CD8-positive, alpha-beta memory T cell (primary cell): ENCODE results near the gene PTPRO. TPM values are rescaled to one million over a fixed set of nuclear protein-coding genes. Genes with fewer than 3 reads are reported as not detected.

Experiments used
- CTCF ChIA-PET: fragments of 350-600 bp; sonication (Branson Sonifier 250); formaldehyde crosslinking; loops from one replicate; lab custom pipeline; 2021; ENCODE audit warnings: antibody characterized with exemption; lab: Charles Lee
- POLR2A ChIA-PET: fragments of 350-600 bp; sonication (Branson Sonifier 250); formaldehyde crosslinking; loops from one replicate; lab custom pipeline; 2021; ENCODE audit warnings: antibody characterized with exemption; lab: Charles Lee
- DNase-seq, 5 donors: peaks; one replicate each; pipeline versions ENCODE4 v3.0.0 to v3.0.0-alpha.2; 2020 to 2022; ENCODE audit warnings: mixed read lengths in 1 of 5
- H3K27ac ChIP-seq: one replicate; pipeline ENCODE4 v1.7.0; 2013; ENCODE audit warnings: low read depth, mild to moderate bottlenecking, low read length, moderate library complexity
- H3K27me3 ChIP-seq: 2 replicates; pipeline ENCODE4 v1.7.0; 2013; ENCODE audit warnings: low read length, mild to moderate bottlenecking; ENCODE audit not compliant: insufficient read depth, poor library complexity, severe bottlenecking
- H3K36me3 ChIP-seq: 2 replicates; pipeline ENCODE4 v1.7.0; 2013; ENCODE audit warnings: mild to moderate bottlenecking, low read length, moderate library complexity; ENCODE audit not compliant: insufficient read depth
- H3K4me1 ChIP-seq: 2 replicates; pipeline ENCODE4 v1.7.0; 2013; ENCODE audit warnings: mild to moderate bottlenecking, low read length, moderate library complexity; ENCODE audit not compliant: insufficient read depth
- H3K4me3 ChIP-seq: 2 replicates; pipeline ENCODE4 v1.7.0; 2013; ENCODE audit warnings: mild to moderate bottlenecking, low read length
- H3K9me3 ChIP-seq: 2 replicates; pipeline ENCODE4 v1.7.0; 2013; ENCODE audit warnings: mild to moderate bottlenecking, low read length
- H3K27ac Mint-ChIP-seq, 8 donors: one replicate each; pipeline ENCODE4 v1.8.0; 2020 to 2021; ENCODE audit warnings: mixed read lengths in 8 of 8, mild to moderate bottlenecking in 6 of 8, inconsistent platforms in 3 of 8, moderate library complexity in 3 of 8
- H3K27me3 Mint-ChIP-seq, 2 donors: one replicate each; pipeline ENCODE4 v1.8.0; 2020 to 2021; ENCODE audit warnings: mixed read lengths in 2 of 2, mild to moderate bottlenecking in 1 of 2, moderate library complexity in 1 of 2
- H3K36me3 Mint-ChIP-seq, 3 donors: one replicate each; pipeline ENCODE4 v1.8.0; 2020 to 2021; ENCODE audit warnings: mixed read lengths in 3 of 3, inconsistent platforms in 1 of 3, mild to moderate bottlenecking in 1 of 3
- H3K4me1 Mint-ChIP-seq, 3 donors: one replicate each; pipeline ENCODE4 v1.8.0; 2020 to 2021; ENCODE audit warnings: mixed read lengths in 3 of 3, inconsistent platforms in 1 of 3, mild to moderate bottlenecking in 1 of 3
- H3K4me3 Mint-ChIP-seq, 7 donors: one replicate each; pipeline ENCODE4 v1.8.0; 2020 to 2021; ENCODE audit warnings: mixed read lengths in 7 of 7, mild to moderate bottlenecking in 6 of 7, moderate library complexity in 4 of 7, inconsistent platforms in 2 of 7
- H3K9me3 Mint-ChIP-seq, 5 donors: one replicate each; pipeline ENCODE4 v1.8.0; 2020 to 2022; ENCODE audit warnings: mixed read lengths in 5 of 5, mild to moderate bottlenecking in 3 of 5, moderate library complexity in 2 of 5, inconsistent platforms in 1 of 5
- polyA plus RNA-seq: library from polyadenylated mRNA; unstranded; fragments of 300-500 nt; fragmentation: Illumina TruSeq; gene quantifications from one replicate; pipeline ENCODE4 v1.2.3, GENCODE V29; 2021
- total RNA-seq, 2 experiments: library from RNA; stranded (reverse); gene quantifications; one replicate each; pipeline ENCODE4 v1.2.3, GENCODE V29; 2021

Gene PTPRO
- total and polyA plus RNA-seq, 3 experiments from 2014 or later = 0.27 to 0.48 (median 0.47) TPM

DNA sequence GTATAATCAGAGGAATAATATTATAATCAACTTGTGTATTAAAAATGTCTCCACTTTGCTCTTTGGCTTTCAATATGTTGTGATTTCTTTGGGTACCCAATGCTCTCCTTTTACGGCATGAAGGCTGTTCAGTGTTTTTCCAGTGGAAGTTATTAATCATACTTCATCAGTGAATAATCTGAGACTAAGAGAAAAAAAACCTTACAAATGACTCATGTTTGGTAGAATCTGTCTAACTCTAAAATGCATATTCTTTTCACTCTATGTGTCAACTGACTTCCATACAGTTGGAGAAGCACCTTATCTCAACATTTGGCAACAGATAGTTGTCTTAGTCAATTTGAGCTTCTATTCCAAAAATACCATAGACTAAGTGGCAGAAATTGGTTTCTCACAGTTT is 82.2 kb downstream of the PTPRO start:
- Histone ChIP-seq H3K4me3 (no peak overlapping the region), H3K9me3 (no peaks in the 10 kb centered on the region), H3K27ac (no peak overlapping the region), H3K27me3 (no peaks in the 10 kb centered on the region), H3K4me1 (no peaks in the 10 kb centered on the region), H3K36me3 (no peaks in the 10 kb centered on the region)
- no peak overlapping the region for H3K27ac Mint-ChIP-seq
- H3K9me3 Mint-ChIP-seq = peaks cover 0 to 3% (median 0%) of the 10 kb centered on the region in 5 donors
- no peak overlapping the region for H3K4me3 Mint-ChIP-seq
- ChIA-PET POLR2A (no interaction called here), CTCF (no interaction called here)
- no peaks in the 10 kb centered on the region for H3K4me1 Mint-ChIP-seq
- no peaks in the 10 kb centered on the region for H3K36me3 Mint-ChIP-seq
- peaks cover 6 to 7% of the 10 kb centered on the region in 2 donors for H3K27me3 Mint-ChIP-seq
- DNase-seq = no peak

- DNase-seq = no peak
- CTCF ChIA-PET = no interaction called here
- H3K36me3 ChIP-seq = no peaks in the 10 kb centered on the region
- POLR2A ChIA-PET = no interaction called here
- H3K27ac ChIP-seq = no peak overlapping the region
- Mint-ChIP-seq H3K4me1 (no peaks in the 10 kb centered on the region), H3K36me3 (no peaks in the 10 kb centered on the region), H3K27me3 (peaks cover 7% of the 10 kb centered on the region in 2 donors), H3K27ac (no peak overlapping the region), H3K9me3 (peaks cover 0 to 3% (median 0%) of the 10 kb centered on the region in 5 donors), H3K4me3 (no peak overlapping the region)
- no peaks in the 10 kb centered on the region for H3K27me3 ChIP-seq
- H3K9me3 ChIP-seq = no peaks in the 10 kb centered on the region
- no peak overlapping the region for H3K4me3 ChIP-seq
- no peaks in the 10 kb centered on the region for H3K4me1 ChIP-seq
These were observed 83.3 kb downstream of the PTPRO start for GRCh38 chr12:15405606-15406005.

DNA sequence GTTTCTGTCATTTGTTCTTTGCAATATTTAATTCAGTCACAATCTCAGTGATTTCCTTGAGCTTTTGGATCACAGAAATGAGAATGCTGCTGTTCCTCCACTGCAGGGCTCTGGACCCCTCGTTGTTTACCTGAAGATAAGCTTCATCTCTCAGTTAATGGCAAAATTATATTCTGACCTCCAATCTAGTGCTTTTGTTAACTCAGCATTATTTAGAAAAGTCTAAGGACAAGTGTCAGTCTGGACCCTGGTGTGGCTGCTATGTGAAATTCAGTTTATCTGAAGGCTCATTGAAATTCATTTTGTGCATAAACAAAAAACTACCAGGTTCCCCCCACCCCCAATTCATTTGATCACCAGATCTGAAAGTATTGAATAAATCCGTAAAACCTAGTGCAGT is 84.7 kb downstream of the PTPRO start:
- no peak for DNase-seq
- no peaks in the 10 kb centered on the region for H3K9me3 ChIP-seq
- Mint-ChIP-seq H3K36me3 (no peaks in the 10 kb centered on the region), H3K4me1 (no peaks in the 10 kb centered on the region), H3K27me3 (peaks cover 4 to 7% of the 10 kb centered on the region in 2 donors), H3K4me3 (no peak overlapping the region), H3K27ac (no peak overlapping the region), H3K9me3 (peaks cover 0 to 3% (median 0%) of the 10 kb centered on the region in 5 donors)
- no peak overlapping the region for H3K4me3 ChIP-seq
- ChIA-PET POLR2A (interaction anchor here (0.5 kb wide), 1 partner anchor 673 kb away, joined by 4 read pairs; no protein-coding TSS in a partner anchor), CTCF (no interaction called here)
- H3K27me3 ChIP-seq = no peaks in the 10 kb centered on the region
- no peaks in the 10 kb centered on the region for H3K4me1 ChIP-seq
- no peak overlapping the region for H3K27ac ChIP-seq
- no peaks in the 10 kb centered on the region for H3K36me3 ChIP-seq

GRCh38 chr12:15411842-15412241 is 89.5 kb downstream of the PTPRO start:
- POLR2A ChIA-PET = no interaction called here
- no peaks in the 10 kb centered on the region for H3K36me3 Mint-ChIP-seq
- H3K27me3 Mint-ChIP-seq = peaks cover 3 to 5% of the 10 kb centered on the region in 2 donors
- H3K4me3 ChIP-seq = no peak overlapping the region
- H3K27ac ChIP-seq = no peak overlapping the region
- H3K4me1 ChIP-seq = no peaks in the 10 kb centered on the region
- H3K27me3 ChIP-seq = no peaks in the 10 kb centered on the region
- no peaks in the 10 kb centered on the region for H3K9me3 ChIP-seq
- no peak overlapping the region for H3K27ac Mint-ChIP-seq
- no peak overlapping the region for H3K4me3 Mint-ChIP-seq
- H3K4me1 Mint-ChIP-seq = no peaks in the 10 kb centered on the region
- H3K9me3 Mint-ChIP-seq = peaks cover 0 to 8% (median 0%) of the 10 kb centered on the region in 5 donors
- no peak for DNase-seq
- no peaks in the 10 kb centered on the region for H3K36me3 ChIP-seq
- CTCF ChIA-PET = no interaction called here

DNA sequence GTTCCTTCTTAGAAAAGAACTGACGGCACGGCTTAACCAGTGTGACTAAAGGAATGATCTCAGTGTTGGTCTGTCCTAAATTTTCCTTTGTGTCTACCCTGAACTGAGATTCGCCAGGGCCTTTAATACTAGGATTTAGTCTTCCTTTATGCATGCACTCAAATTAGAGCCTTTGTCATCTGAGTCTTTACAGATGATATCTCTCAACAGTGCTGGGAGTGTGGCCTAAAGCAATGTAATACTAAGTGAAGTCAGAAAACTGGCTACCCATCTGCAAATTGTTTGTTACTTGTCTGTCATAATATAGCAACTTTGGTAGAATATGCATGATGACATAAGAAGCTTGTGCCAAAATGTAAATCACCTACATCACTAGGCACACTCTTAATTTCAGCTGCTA is 95.4 kb downstream of the PTPRO start:
- Histone ChIP-seq H3K4me1 (no peaks in the 10 kb centered on the region), H3K27ac (no peak overlapping the region), H3K9me3 (no peaks in the 10 kb centered on the region), H3K36me3 (no peaks in the 10 kb centered on the region), H3K4me3 (no peak overlapping the region), H3K27me3 (no peaks in the 10 kb centered on the region)
- peaks cover 0 to 1% (median 0%) of the 10 kb centered on the region in 3 donors for H3K36me3 Mint-ChIP-seq
- peaks cover 0 to 4% of the 10 kb centered on the region in 2 donors for H3K27me3 Mint-ChIP-seq
- no peak for DNase-seq
- H3K27ac Mint-ChIP-seq = no peak overlapping the region
- no peak overlapping the region for H3K4me3 Mint-ChIP-seq
- POLR2A ChIA-PET = no interaction called here
- H3K9me3 Mint-ChIP-seq = peaks cover 0 to 5% (median 0%) of the 10 kb centered on the region in 5 donors
- CTCF ChIA-PET = no interaction called here
- no peaks in the 10 kb centered on the region for H3K4me1 Mint-ChIP-seq

DNA sequence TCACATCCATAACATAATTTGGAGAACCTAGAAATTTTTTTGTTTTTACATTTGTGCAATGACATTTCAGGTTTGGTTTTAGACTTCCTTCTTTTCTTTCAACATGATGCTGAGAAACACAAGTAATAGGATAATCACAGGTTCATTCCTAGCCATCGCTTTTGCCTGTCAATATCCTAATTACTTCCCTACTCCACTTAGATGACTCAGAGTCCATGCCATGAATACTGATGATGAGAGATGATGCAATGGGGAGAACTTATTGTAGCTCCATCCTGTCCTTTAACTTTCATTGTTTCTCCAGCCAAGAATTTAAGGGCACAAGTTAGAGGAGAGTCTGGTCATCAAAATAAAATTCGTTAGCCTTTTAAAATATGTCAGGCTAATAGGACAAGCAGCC is 101.3 kb downstream of the PTPRO start:
- Mint-ChIP-seq H3K27me3 (peaks cover 0 to 3% of the 10 kb centered on the region in 2 donors), H3K36me3 (peaks cover 0 to 1% (median 0%) of the 10 kb centered on the region in 3 donors), H3K4me3 (no peak overlapping the region), H3K4me1 (no peaks in the 10 kb centered on the region), H3K27ac (no peak overlapping the region), H3K9me3 (no peaks in the 10 kb centered on the region)
- Histone ChIP-seq H3K4me3 (no peak overlapping the region), H3K27me3 (no peaks in the 10 kb centered on the region), H3K9me3 (no peaks in the 10 kb centered on the region), H3K4me1 (no peaks in the 10 kb centered on the region), H3K36me3 (no peaks in the 10 kb centered on the region), H3K27ac (no peak overlapping the region)
- DNase-seq = no peak
- ChIA-PET POLR2A (no interaction called here), CTCF (no interaction called here)

GRCh38 chr12:15427913-15428312 is 105.6 kb downstream of the PTPRO start:
- POLR2A ChIA-PET = no interaction called here

GRCh38 chr12:15428632-15429031 is 106.3 kb downstream of the PTPRO start:
- H3K9me3 Mint-ChIP-seq = peaks cover 0 to 2% (median 0%) of the 10 kb centered on the region in 5 donors
- no peak overlapping the region for H3K27ac ChIP-seq
- peaks cover 0 to 10% of the 10 kb centered on the region in 2 donors for H3K27me3 Mint-ChIP-seq
- no peaks in the 10 kb centered on the region for H3K9me3 ChIP-seq
- no peaks in the 10 kb centered on the region for H3K27me3 ChIP-seq
- H3K27ac Mint-ChIP-seq = no peak overlapping the region
- H3K36me3 Mint-ChIP-seq = no peaks in the 10 kb centered on the region
- H3K4me3 ChIP-seq = no peak overlapping the region
- ChIA-PET POLR2A (no interaction called here), CTCF (no interaction called here)
- no peak overlapping the region for H3K4me3 Mint-ChIP-seq
- no peaks in the 10 kb centered on the region for H3K4me1 Mint-ChIP-seq
- H3K36me3 ChIP-seq = no peaks in the 10 kb centered on the region
- H3K4me1 ChIP-seq = no peaks in the 10 kb centered on the region
- no peak for DNase-seq

More at GRCh38 chr12:15427913-15428312, 105.6 kb downstream of the PTPRO start:
- Histone ChIP-seq H3K27me3 (no peaks in the 10 kb centered on the region), H3K9me3 (no peaks in the 10 kb centered on the region), H3K4me3 (no peak overlapping the region), H3K36me3 (no peaks in the 10 kb centered on the region), H3K4me1 (no peaks in the 10 kb centered on the region), H3K27ac (no peak overlapping the region)
- Mint-ChIP-seq H3K4me3 (no peak overlapping the region), H3K4me1 (no peaks in the 10 kb centered on the region), H3K9me3 (peaks cover 0 to 2% (median 0%) of the 10 kb centered on the region in 5 donors), H3K27ac (no peak overlapping the region), H3K36me3 (no peaks in the 10 kb centered on the region), H3K27me3 (peaks cover 0 to 6% of the 10 kb centered on the region in 2 donors)
- no peak for DNase-seq
- CTCF ChIA-PET = no interaction called here
